Measurements from ENCODE around the gene DUSP15. TPM values are rescaled to one million over a fixed set of nuclear protein-coding genes. Genes with fewer than 3 reads are reported as not detected.

Gene DUSP15
- total and polyA plus RNA-seq, 2 of the 8 experiments (the other 6 are each of a cell fraction or from before 2014, with no cell fraction given), result 0.91 to 3.2 TPM

GRCh38 chr20:31869673-31869941 is 720 bp downstream of the DUSP15 start:
- Histone ChIP-seq H2BK12ac (ENCODE audit: low read depth, low read length) (peak overlapping the region; percentile 60; the same call in 1 of the 2 replicates), H3K4me3 (ENCODE audit: extremely low read depth in 1 of 4, insufficient read depth in 2 of 4, low read depth in 3 of 4, low read length in 4 of 4) (peak overlapping the region; percentile 47 to 89 (median 71); a peak in 7 of 8 replicates), H4K91ac (replicated peaks; ENCODE audit: insufficient read length, low read length) (no peak overlapping the region), H3K4me2 (ENCODE audit: insufficient read depth in 1 of 2, low read depth in 2 of 2, low read length in 2 of 2) (peak overlapping the region; percentile 71 to 96), H2BK5ac (ENCODE audit: low read depth, low read length) (no peak overlapping the region), H2AK5ac (ENCODE audit: low read depth, low read length) (no peak overlapping the region), H3K36me3 (ENCODE audit: control insufficient read depth in 2 of 4, insufficient read depth in 4 of 4, low read length in 3 of 4) (no peaks in the 10 kb centered on the region), H3K56ac (replicated peaks; ENCODE audit: insufficient read length, low read depth, low read length) (no peak overlapping the region), H2AFZ (ENCODE audit: low read length) (peak overlapping the region; percentile 78; the same call in 1 of the 2 replicates), H3K27ac (ENCODE audit: low read depth, low read length) (no peak overlapping the region), H2BK120ac (replicated peaks; ENCODE audit: low read depth, low read length) (no peak overlapping the region), H3K14ac (ENCODE audit: insufficient read length) (no peak overlapping the region), H3K18ac (ENCODE audit: extremely low read depth, low read length) (no peak overlapping the region), H3K27me3 (replicated peaks in 1 of 4; ENCODE audit: control insufficient read depth in 3 of 4, extremely low read depth in 1 of 4, insufficient read depth in 3 of 4, low read length in 3 of 4) (peaks cover 19 to 35% (median 29%) of the 10 kb centered on the region in 4 experiments), H3K79me2 (ENCODE audit: control insufficient read depth in 1 of 2, insufficient read depth in 2 of 2, low read length in 2 of 2) (no peaks in the 10 kb centered on the region), H3K23ac (ENCODE audit: insufficient read length) (no peak overlapping the region), H2BK20ac (ENCODE audit: low read length) (no peak overlapping the region), H3K9ac (replicated peaks in 1 of 4; ENCODE audit: extremely low read depth in 1 of 4, low read depth in 3 of 4, low read length in 3 of 4) (peak overlapping the region; percentile 34 to 79 (median 68); a peak in 6 of 7 replicates), H3K4me1 (replicated peaks in 1 of 4; ENCODE audit: control insufficient read depth in 3 of 4, insufficient read depth in 4 of 4, low read length in 3 of 4) (peaks cover 0 to 12% (median 6%) of the 10 kb centered on the region in 4 experiments; a peak in 6 of 7 replicates), H2BK15ac (ENCODE audit: low read length) (no peak overlapping the region), H4K5ac (ENCODE audit: insufficient read length, low read depth, low read length) (no peak overlapping the region), H3K23me2 (ENCODE audit: low read depth, low read length) (peaks cover 9% of the 10 kb centered on the region), H4K8ac (ENCODE audit: extremely low read depth, insufficient read depth, low read length) (0 out of 2 replicates have a peak overlapping the region, but pooled peaks have one; percentile 96), H3K4ac (replicated peaks; ENCODE audit: insufficient read length, low read depth, low read length) (no peak overlapping the region), H3K79me1 (ENCODE audit: low read depth, low read length) (no peaks in the 10 kb centered on the region), H3K9me3 (ENCODE audit: insufficient read depth in 2 of 2, low read depth in 1 of 2, low read length in 1 of 2) (no peaks in the 10 kb centered on the region), H4K20me1 (replicated peaks in 1 of 2; ENCODE audit: control insufficient read depth in 1 of 2, insufficient read depth in 2 of 2, low read length in 2 of 2) (peaks cover 0 to 6% of the 10 kb centered on the region in 2 experiments)
- CTCF ChIA-PET (ENCODE audit: partially characterized antibody), result interaction anchor here (0.8 to 5.5 kb wide), 2 partner anchors 16 kb away, joined by 3 to 32 read pairs; no protein-coding TSS in a partner anchor
- 25% methylated on average over 1 of the region's 1 CpG; no CpG with 5 or more reads in 1 of the 2 experiments for WGBS, 2 experiments (ENCODE audit: extremely low coverage in 1 of 2, insufficient coverage in 1 of 2, insufficient read length in 1 of 2, insufficient replicate concordance in 2 of 2, low coverage in 1 of 2, low lambda C conversion rate in 2 of 2, missing lambda C conversion rate in 1 of 2)
- DNase-seq (ENCODE audit: low read depth in 1 of 2, low spot score in 2 of 2), result no peak
- TF ChIP-seq SP1 (IDR thresholded peaks at IDR 0.05; ENCODE audit: low read depth, low read length), result no peak
- TF ChIP-seq ZNF274 (IDR thresholded peaks at IDR 0.05; ENCODE audit: borderline replicate concordance, extremely low read depth, low read length), result no peak
- TF ChIP-seq USF2 (IDR thresholded peaks at IDR 0.05; ENCODE audit: low read length), result no peak
- no peak for TF ChIP-seq POLR2AphosphoS5 (IDR thresholded peaks at IDR 0.05; ENCODE audit: low read depth, low read length)
- TF ChIP-seq JUND (IDR thresholded peaks at IDR 0.05; ENCODE audit: low read length), result no peak
- TF ChIP-seq SP2 (IDR thresholded peaks at IDR 0.05; ENCODE audit: low read length), result no peak
- TF ChIP-seq ASH2L (IDR thresholded peaks at IDR 0.05; ENCODE audit: low read length), result no peak
- TF ChIP-seq CHD1 (IDR thresholded peaks at IDR 0.05; ENCODE audit: low read depth, low read length), result no peak
- no peak for TF ChIP-seq EGR1 (IDR thresholded peaks at IDR 0.05; ENCODE audit: borderline replicate concordance, low read depth, low read length)
- TF ChIP-seq TCF12 (IDR thresholded peaks at IDR 0.05; ENCODE audit: low read depth, low read length), result no peak
- no peak for TF ChIP-seq JUN (IDR thresholded peaks at IDR 0.05; ENCODE audit: low read depth, low read length)
- TF ChIP-seq BCL11A (IDR thresholded peaks at IDR 0.05; ENCODE audit: low read depth in 2 of 2, low read length in 2 of 2), result no peak
- POLR2A ChIA-PET (ENCODE audit: partially characterized antibody), result interaction anchor here (0.8 kb wide), 1 partner anchor 10 kb away, joined by 3 read pairs; no protein-coding TSS in a partner anchor
- FAIRE-seq, result no peak

Data from H1 (cell line).